Dedifferentiated amniotic fluid mesenchymal stem cell (primary cell): ENCODE results near the gene WHRN.

Experiments
- DNase-seq: peaks from one replicate; pipeline ENCODE4 v3.0.0-alpha.2; 2016; ENCODE audit errors: extremely low spot score

WHRN gene

DNA sequence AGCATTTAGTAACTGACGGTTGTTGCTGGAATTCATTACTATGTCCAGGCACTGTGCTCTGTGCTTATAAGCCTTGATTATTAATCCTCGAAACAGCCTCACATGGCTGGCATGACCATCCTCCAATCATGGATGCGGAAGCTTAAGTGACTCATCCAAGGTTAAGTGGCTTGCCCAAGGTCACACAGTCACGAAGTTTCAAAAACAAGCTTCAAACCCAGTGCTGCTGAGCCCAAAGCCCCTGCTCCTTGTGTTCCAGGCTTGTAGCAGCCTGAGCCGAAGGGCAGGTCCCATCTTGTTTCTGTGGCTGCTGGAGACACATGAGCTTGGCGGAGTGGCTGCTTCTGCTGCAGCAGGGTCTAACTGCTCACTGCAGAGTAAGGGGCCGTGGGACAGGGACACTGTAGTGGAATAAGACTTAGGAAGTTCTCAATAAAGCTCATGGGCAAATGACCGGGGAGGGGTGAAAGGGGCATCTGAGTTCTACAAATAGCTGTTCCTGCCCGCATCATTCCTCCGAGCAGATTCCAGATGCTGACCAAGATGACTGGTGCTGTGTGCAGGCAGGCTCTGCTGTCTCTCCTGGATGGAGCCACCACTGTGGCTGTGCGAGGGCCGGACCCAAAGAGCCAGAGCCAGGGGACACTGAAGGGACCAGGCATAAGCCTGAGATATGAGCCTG lies 32.4 kb downstream of the WHRN start:
- no peak for DNase-seq

DNA sequence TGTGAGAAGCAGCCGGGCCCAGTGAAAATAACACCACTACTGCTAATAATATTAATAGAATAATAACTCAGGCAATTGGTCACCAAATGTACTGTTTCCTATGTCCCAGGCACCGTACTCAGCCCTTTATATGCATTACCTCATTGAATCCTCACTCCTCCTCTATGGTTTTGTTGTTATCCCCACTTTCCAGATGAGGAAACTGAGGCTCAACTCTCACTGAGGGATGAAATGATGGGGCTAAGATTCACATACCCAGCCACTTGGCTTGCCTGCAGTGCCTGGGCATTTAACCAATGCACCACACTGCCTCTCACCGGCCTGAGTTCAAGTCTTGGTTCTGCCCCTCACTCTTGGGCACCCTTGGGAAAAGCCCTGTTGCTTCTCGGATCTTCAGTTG lies 34.1 kb downstream of the WHRN start:
- DNase-seq = no peak

- no peak for DNase-seq
Measured at GRCh38 chr9:114470581-114470980, 34.7 kb downstream of the WHRN start.

DNA sequence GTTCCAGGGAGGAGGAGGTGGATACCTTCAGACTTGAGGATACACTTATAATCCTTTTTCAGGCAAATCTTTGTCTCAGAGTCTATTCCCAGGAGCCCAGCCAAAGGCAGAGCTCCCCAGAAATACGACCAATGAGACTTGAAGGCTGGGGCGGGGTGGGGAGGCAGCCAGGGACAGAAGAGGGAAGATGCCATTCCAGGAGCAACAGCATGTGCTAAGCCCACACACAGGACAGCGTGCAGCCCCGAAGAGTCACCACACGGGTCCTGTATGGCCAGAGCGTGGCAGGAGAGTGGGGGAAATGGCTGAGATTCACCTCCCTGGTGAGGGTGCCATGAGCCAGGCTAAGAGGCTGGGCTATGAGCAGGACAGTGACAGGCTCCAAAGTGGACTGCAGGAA lies 35.2 kb downstream of the WHRN start:
- DNase-seq = no peak

- no peak for DNase-seq
Measured at GRCh38 chr9:114469091-114469853, 36.0 kb downstream of the WHRN start.

DNA sequence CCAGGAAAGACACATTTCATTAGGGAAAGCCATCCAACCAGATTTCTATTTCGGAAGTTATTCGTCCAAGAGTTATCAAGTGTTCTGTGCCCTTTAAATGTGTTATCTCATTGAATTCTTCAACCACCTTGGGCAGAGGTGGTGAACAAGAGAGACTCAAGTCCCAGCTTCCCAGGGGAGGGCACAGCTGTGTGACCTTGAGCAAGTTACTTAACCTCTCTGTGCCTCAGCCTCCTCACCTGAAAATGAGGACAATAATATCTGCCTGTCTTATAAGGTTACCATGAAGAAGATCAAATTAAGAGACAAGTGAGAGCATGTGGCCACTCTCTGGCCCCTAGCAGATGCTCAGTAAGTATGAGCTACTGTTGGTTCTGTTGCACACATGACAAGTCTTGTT lies 37.4 kb downstream of the WHRN start:
- no peak for DNase-seq

DNA sequence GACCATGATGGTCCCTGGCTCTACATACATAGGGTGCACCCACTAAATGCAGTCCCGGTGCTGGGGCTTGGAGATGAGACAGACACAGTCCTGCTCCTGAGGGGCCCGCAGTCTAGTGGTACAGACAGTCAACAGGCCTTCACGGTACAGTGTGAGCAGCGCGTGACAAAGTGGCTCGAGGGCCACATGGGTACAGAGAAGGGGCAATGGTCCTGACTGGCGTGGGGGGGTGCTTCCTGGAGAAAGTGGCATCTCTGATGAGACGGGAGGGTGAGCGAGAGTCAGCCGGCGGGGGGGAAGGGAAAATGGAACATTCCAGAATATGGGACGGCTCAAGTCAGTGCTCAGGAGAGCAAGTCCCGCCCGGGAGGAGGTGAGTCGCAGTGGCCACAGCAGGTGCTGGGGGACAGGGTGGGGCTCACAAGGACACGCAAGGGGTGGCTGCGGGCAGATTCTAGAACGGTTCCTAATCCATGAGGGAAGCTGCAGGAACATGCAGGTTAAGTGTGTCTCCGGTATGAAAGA lies 38.0 kb downstream of the WHRN start:
- DNase-seq = no peak

- DNase-seq = no peak
Measured at GRCh38 chr9:114465906-114466900, 39.1 kb downstream of the WHRN start.

DNA sequence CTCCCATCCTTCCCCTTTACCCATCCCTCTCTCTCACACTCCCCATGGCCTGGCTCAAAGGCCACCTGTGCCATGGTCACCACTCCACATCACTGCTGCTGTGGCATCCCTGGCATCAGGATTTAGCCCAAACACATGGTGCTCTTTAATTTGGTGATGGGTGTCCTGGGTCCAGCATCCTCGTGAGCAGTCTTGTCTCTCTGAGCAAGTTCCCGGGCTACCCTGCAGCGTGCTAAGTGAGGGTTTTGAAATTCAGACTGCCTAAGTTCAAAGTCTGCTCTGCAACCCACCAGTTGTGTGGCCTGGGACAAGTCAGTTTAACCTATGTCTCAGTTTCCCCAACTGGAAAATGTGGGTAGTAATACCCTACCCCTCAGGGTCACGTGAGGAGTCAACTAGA lies 39.9 kb downstream of the WHRN start:
- DNase-seq = no peak

DNA sequence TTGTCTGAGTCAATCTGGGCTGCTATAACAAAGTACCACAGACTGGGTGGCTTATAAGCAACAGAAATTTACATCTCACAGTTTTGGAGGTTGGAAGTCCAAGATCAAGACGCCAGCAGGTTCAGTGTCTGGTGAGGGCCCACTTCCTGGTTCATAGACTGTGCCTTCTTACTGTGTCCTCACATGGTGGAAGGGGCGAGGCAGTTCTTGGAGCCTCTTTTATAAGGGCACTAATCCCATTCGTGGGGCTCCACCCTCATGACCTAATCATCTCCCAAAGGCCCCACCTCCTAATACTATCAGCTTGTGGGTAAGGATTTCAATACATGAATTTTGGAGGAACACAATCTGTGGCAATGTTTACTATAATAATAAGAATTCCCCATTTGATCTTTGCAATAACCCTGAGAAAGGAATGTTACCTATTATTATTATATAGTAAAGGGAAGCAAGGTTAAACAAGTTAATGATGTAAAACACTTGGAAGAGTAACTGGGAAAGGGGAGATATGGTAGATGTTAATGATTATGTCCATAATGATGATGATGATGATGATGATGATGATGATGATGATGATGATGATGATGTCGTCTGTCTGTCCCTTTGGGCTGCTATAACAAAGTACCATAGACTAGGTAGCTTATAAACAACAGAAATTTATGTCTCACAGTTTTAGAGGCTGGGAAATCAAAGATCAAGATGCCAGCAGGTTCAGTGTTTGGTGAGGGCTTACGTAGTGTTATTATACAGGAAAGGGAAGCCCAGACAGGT lies 40.8 kb downstream of the WHRN start:
- DNase-seq = no peak

DNA sequence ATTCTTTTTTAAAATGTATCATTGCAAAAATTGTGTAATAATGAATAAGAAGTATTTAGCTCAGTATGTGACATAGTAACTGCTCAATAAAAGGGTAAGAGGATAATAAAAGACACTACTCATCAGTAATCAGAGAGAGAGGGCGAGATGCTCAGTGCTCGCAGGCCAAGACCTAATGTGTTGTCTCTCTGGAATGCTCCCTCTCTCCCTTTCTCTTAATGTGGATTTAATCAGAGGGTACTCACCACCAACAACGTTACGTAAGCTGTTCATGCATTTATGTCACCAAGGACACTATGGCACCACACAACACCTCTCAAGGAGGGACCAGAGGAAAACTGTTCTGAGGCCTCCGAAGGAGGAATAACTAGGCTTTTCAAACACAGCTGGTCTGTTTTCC lies 42.5 kb downstream of the WHRN start:
- DNase-seq = no peak

DNA sequence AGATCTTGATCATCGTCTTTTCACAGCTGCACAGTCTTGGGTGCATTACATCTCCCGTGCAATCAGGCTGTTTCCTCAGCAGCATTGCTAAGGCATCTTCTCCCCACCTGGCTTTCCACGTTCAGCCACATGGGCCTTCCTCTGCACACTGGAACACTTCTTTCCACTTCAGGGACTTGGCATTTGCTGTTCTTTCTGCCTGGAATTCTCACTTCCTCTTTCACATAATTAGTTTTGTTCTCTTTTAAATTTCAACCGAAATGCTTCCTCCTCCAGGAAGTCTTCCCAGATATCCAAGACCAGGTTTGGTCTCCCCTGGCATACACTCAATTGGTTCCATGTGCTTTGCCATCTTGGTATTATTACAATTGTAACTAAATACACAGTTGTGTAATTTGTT lies 43.8 kb downstream of the WHRN start:
- no peak for DNase-seq

- no peak for DNase-seq
Measured at GRCh38 chr9:114460513-114461199, 44.6 kb downstream of the WHRN start.

- no peak for DNase-seq
Measured at GRCh38 chr9:114459464-114459863, 45.8 kb downstream of the WHRN start.

DNA sequence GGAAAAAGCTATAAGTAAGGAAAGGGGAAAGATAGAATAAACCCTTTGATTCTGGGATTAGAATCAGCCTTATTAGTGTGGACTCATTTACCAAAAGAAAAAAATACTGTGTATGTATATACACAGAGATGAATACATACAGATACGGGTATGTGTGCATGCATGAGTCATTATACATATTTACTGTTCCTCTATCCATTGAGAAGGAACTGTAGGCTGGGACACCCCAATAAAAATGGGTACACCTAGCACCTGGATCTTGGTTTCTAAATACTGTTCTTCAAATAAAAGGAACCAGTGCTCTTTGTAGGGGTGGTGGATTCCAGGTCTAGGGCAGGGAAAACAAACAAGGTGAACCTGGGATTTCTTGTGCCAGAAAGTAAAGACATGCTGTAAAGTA lies 48.3 kb downstream of the WHRN start:
- DNase-seq = no peak

- no peak for DNase-seq
Measured at GRCh38 chr9:114454652-114455051, 50.6 kb downstream of the WHRN start.

GRCh38 chr9:114452219-114453165 lies 52.8 kb downstream of the WHRN start:
- no peak for DNase-seq

- DNase-seq = no peak
Measured at GRCh38 chr9:114451707-114452031, 53.6 kb downstream of the WHRN start.

DNA sequence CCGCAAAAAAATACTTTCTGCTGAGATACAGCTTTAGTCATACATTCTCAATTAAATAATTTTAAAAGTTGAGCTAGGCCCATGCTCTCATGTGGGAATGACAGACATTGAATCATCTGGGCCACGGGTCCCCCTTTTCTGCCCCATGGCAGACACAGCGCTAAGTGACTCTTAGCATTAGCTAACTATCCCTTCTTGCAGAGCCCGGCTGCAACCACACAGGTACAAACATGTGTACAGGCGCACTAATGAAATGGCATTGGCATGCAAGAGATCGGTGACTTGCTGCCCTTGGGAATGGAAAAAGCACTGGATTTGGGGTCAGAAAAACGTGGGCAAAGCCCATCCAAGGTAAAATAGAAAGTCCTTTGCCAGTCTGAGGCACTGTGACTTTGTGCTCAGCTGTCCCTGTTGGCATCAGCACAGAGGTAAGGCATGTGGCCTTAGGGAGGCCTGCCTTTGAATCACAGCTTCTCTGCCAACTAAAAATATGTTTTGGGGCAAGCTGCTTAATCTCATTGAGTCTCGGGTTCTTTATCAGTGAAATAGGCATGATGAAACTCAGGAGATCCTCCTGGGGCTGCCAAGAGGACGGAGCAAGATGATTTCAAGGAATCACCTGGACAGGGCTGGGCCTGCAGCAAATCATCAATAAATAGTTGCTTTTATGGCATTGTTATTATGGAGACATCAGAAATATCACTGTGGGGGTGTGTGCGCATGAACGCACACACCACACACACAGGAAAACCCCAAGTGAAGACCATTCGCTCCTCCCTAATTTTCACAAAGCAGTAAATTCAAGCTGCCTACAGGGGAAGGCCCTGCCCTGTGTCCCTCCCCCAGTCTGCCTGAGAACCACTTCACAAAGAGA lies 54.2 kb downstream of the WHRN start:
- DNase-seq = no peak
